NCI-H1417 (cell line): ENCODE measurements around the gene ABT1.

Experiments
- DNase-seq, 3 experiments: peaks; one replicate each; lab custom pipeline; 2025; lab: John Stamatoyannopoulos, UW

Gene ABT1

DNA sequence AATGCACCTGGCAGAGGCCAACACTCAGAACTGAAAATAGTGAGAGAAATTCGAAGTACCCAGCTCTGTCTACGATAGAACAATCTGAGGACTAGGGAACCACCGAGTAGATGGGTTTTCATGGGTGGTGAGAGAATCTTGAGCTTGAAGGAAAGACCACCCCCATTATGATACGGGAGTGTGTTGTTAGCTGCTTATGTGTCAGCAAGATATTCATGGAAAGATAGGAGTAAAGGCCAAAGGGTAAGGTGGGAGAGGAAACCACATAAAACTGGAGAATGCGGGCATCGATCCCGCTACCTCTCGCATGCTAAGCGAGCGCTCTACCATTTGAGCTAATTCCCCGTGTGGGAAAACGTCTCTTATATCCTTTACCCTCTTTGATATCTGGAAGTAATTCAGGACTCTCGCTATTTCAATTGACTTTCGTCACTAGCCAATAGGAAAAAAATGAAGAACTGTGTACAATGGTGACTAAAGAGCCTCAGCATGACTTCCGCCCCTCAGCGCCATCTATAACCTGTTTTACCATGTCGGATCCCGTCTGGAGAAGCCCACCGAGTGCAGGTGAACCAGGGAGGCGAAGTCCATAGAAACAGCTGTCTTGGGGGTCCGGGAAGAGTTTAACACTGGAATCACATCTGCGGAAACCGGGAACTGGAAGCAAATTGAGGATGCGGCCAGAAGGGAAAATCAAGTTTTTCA lies 25.0 kb upstream of the ABT1 start:
- DNase-seq, result peak; percentile 82 to 96 (median 82)

DNA sequence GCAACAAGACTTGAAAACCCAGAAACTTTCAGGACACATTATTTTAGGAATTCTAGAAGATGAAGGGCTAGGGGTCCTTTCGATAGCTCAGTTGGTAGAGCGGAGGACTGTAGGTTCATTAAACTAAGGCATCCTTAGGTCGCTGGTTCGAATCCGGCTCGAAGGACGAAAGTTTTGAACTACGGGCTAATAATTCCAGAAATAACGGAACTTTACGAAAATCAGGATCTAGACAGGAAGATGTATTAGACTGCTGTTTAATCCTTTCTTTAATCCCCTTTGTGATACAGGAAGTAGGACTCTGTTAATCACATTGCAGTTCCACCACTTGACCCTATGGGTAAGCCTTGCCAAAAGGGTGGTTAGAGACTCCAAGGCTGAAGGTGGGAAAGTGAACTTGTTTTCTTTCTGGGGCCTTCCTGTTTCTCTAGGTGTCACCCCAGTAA lies 21.2 kb upstream of the ABT1 start:
- no peak for DNase-seq

DNA sequence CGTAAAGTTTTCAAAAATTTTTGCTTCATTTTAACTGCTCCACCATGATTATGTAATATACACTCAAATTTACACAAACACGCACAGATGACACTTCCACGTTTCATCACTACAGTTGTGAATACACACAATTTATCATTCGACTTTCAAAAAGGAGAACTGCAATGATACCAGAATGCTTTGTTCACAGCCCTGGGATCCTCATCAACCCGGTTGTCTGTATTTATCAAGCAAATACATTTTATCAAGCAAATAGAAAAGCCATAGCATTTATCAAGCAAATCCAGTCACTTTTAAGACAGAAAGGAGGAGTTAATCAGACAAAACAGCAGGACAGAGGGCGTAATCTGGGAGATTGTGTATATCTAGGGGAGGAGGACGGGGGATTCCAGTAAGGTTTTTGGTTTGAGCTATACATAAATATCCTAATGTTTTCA lies 20.3 kb upstream of the ABT1 start:
- DNase-seq, result no peak

DNA sequence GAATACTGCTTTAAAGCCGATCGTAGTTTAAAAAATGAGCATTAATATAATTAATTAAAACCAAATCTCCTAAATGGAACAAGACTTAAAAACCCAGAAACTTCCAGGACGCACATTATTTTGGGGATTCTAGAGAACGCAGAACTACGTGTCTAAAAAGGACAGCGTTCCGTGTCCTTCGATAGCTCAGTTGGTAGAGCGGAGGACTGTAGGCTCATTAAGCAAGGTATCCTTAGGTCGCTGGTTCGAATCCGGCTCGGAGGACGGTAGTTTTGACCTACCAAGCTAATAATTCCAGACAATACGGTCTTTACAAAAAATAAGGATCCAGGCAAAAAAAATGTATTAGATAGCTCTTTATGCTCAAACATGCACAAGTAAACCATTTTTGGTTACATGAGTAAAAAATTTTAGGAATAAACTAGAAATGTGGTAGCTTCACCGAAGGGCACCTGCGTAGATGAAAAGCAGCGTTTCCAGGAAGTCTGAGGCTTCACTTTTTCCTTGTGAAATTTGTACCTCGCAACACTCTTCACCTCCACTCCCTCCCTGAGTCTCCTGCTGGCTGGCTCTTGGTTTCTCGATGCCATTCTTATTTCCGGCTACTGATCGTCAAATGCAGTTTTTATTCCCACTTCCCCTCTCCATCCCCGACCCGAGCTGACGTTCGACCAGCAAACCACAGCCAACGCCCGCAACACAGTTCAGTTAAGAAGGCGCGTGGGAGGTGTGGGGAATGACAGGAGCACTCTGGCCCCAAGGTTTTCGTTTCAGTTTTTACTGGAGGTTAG lies 19.6 kb upstream of the ABT1 start:
- no peak for DNase-seq

DNA sequence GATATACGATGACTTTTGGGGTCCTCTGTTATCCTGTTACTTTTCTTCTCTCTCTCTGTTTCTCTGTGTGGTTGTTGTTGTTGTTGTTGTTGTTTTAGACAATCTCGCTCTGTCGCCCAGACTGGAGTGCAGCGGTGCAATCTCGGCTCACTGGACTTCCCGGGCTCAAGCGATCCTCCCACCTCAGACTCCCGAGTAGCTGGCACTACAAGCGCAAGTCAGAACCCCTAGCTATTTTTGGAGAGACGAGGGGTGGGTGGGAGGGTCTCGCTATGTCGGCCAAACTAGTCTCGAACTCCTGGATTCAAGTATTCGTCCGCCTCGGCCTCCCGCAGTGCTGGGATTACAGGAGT lies 19.1 kb upstream of the ABT1 start:
- DNase-seq, result no peak

DNA sequence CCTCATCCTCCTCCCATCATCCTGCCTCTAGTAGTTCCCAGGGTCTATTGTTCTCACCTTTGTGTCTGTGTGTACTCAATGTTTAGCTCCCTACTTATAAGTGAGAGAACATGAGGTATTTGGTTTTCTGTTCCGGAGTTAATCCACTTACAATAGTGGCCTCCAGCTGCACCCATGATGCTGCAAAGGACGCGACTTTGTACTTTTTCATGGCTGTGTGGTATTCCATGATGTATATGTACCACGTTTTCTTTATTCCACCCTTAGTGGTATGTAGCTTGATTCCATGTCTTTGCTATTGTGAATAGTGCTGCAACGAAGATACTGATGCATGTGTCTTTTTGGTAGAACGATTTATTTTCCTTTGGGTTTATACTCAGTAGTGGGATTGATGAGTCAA lies 18.5 kb upstream of the ABT1 start:
- no peak for DNase-seq

DNA sequence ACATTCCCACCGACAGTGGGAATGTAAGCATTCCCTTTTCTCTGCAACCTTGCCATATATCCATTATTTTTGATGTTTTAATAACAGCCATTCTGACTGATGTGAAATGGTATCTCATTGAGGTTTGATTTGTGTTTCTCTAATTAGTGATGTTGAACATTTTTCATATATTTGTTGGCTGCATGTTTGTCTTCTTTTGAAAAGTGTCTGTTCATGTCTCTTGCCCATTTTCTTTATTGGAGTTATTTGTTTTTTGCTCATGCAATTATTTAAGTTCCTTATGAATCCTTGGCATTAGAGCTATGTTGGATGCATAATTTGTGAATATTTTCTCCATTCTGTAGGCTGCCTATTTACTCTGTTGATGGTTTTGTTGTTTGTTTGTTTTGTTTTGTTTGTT lies 18.0 kb upstream of the ABT1 start:
- DNase-seq, result no peak

DNA sequence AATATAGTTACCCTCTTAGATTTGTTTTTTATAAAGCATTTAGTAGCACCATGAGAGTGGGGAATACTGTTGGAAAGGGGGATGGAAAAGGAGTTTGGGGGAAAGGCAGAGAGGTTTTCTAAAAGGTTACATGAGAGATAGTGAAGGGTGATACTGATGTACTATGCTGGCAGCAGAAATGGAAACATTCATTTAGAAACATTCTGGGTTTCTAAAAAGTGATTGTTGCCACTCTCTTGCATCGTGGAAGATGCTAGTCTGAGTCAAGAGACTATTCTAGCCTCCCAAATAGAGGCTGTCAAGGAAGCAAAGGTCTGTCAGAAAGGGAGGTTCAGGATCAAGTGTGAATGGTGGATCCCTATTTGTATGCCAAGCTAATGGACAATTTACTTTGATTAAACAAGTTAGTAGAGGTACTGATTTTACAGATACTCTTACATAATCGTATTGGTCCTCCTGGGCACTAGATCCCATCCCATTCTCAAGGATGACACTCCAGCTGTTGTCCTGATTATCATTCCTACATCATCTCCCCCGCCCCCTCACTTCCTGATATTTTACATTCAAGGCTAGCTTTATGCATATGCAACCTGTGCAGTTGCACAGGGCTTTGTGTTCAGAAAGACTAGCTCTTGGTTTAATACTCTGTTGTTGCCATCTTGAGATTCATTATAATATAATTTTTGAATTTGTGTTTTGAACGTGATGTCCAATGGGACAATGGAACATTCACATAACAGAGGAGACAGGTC lies 15.4 kb upstream of the ABT1 start:
- no peak for DNase-seq

DNA sequence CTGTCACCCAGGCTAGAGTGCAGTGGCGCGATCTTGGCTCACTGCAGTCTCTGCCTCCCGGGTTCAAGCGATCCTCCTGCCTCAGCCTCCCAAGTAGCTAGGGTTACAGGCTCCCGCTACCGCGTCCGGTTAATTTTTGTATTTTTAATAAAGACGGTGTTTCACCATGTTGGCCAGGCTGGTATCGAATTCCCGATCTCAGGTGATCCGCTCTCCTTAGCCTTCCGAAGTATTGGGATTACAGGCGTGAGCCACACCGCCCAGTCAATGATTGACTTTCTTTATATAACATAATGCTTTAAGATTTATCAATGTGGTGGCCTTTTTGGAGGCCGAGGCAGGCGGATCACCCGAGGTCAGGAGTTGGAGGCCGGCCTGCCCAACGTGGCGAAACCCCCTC lies 7.8 kb upstream of the ABT1 start:
- DNase-seq, result no peak

DNA sequence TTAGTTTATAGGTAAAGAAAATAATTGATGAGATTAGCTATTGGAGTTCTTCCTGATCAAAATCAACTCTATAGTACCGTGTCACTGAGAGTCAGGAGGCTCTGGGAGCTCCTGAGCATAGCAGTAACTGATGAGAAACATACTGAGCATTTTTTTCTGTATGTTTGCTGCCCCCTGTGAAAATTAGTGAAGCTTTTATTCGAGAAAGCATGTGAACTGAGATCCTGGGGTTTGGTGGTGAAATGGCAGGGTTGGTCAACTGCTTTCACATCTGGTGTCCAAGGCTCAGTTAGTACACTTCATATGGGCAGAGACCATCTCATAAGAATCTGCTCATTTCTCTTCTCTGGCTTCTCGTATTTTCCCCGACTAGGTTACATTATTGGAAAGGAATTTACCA lies 4.1 kb upstream of the ABT1 start:
- peak in 1 of 3 experiments; percentile 3 for DNase-seq

DNA sequence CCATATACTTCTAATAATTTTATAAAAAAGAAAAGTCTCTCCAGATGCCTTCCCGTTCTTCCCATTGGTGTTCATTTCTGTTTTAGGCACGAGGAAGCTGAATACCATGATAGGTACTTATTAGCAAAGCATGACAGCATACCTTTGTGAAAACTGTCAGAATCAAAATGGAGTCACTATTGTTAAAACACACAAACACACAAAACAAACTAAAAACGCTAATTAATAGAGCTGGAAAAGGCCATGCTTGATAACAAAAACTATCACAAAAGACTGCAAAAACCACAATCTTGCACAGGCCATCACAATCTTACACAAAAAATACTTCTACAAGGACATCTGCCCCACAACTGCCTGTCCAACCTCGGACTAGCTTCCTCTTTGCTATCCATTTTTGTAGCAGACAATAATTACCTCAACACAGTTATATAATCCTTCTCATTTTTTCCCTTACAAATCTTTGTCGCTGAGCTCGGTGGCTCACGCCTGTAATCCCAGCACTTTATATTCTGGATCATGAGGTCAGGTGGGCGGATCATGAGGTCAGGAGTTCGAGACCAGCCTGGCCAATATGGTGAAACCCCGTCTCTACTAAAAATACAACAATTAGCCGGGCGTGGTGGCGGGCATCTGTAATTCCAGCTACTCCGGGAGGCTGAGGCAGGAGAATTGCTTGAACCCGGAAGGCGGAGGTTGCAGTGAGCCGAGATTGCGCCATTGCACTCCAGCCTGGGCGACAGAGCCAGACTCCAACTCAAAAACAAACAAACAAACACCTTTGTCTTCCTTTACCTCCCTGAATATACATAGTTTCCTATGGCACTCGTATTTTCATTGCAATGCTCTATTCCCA lies 3.2 kb upstream of the ABT1 start:
- DNase-seq, result no peak

DNA sequence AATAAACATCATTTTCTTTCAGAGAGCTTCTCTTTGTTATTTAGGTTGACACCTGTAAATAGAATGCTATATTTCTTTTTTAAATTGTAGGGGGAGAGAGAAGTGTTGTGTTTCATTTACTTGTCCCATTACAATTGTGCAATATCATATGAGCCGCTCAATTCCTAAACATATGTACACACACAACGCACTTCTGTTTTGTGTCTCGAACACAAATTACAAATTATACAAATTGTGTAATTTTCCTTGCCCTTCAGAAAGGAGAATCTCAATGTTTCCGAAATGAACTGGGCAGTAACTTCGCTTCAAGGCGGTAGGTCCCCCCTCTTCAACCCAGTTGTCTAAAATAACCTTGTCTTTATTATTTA lies 2.6 kb upstream of the ABT1 start:
- no peak for DNase-seq

DNA sequence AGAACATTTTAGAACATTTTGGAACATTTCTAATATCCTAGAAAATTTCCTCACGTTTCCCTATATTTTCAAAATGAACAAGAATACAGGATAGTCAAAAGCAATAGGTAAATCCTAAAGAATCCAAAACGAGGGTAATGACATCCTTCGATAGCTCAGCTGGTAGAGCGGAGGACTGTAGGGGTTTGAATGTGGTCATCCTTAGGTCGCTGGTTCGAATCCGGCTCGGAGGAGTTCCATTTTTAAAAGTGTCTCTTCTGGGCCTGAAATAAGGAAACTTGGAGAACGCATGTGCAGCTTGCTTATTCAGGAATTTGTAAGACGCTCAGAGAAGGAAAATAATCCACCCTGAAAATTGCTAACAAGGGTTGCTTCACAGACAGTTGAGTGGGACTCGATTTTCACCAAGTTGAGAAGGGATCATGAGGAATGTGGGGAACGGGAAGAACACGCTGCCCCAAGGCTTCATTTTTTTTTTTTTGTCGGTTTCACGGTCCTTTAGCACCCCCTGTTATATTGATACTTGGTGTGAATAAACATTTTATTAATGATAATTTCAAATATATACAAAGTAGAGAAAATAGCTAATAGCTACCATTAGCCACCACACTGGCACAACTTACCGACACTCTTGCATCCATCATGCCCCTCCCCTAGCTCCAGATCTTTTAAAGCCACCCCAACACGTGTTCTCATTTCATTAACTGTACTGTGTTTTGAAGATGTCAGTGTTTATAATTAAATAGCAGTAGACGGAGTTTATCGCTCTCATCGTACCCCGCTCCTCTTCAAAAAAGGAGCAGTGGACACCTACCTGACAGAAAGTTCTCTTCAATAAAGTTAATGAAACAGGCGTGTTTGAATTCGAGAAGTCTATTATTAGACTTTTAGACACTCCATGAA lies 1.8 kb upstream of the ABT1 start:
- peak; percentile 15 to 74 (median 46) for DNase-seq

DNA sequence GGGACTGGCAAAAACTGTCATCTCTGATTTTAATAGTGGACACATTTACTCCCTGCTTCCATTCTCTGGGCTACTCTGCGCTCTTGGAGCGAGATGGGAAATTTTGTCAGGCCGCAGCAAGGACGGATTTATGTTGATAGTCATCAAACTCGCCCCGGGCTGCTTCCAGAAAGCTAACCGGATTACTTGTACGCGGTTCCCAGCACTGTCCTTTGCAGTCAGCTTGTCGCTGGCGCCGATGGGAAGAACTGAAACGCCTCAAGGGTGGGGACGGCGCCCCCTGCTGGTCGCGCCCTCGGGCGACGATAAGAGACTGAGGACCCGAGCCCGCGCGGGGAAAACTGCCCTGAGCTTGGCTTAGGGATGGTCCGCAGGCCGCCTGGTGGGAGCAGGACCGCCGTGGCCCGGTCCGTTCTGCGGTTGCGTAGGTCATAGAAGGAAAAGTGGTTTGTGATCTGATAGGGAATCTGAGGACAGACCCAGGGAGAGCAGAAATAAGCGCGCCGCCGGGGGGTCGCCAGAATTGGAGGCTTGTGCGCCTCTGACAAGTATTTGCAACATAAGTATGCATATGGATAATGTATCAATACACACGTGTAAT lies 984 bp upstream of the ABT1 start:
- peak; percentile 83 to 93 (median 92) for DNase-seq

DNA sequence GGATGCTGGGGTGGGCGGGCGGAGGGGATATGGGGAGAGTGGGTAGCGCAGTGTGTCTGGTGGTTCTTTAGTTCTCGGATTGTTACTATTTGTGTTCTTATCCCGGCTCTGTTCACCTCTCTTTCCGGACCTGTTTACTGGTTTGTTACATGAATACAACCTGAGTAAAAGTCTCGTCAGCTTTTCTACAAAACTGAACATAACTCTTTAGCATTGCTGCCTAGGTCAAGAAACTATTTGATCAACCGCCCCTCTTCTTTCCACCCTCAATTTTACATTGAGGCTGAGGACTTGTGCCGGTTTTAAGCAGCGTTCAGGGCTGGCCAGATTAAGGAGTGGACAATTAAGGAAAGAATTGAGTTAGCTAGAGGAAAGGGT lies 625 bp downstream of the ABT1 start:
- DNase-seq, result no peak

DNA sequence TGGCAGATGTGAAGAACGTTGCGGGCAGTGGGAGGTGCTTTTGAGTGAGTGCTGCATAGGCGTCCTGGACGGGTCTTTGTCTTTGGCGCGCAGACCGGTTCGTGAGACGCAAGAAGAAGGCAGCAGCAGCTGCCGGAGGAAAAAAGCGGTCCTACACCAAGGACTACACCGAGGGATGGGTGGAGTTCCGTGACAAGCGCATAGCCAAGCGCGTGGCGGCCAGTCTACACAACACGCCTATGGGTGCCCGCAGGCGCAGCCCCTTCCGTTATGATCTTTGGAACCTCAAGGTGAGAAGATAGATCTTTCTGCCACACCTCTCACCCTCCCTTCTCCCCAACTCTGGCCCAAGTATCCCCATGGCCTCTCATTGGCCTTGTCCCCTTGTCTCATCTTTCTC lies 1.1 kb downstream of the ABT1 start:
- DNase-seq, result no peak

DNA sequence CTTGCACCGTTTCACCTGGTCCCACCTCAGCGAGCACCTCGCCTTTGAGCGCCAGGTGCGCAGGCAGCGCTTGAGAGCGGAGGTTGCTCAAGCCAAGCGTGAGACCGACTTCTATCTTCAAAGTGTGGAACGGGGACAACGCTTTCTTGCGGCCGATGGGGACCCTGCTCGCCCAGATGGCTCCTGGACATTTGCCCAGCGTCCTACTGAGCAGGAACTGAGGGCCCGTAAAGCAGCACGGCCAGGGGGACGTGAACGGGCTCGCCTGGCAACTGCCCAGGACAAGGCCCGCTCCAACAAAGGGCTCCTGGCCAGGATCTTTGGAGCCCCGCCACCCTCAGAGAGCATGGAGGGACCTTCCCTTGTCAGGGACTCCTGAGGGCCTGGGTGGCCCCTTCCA lies 1.5 kb downstream of the ABT1 start:
- no peak for DNase-seq

DNA sequence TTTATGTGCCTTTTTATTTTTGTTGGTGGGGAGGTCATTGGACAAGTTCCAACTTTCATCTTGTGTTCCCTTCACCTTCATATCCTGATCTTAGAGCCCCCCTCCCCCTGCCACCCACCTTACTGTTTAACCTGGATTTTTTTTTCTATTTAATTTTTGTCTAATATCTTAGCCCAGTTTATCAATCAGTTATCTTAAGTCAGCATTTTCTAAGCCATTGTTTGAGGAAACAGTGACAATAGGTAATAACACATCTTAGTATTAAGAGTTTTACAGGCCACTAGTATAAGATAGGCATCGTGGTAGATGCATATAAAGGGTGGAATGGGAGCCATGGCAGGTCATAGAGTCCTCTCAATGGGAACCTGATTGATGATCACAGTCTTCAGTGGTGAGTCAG lies 2.4 kb downstream of the ABT1 start:
- no peak for DNase-seq

DNA sequence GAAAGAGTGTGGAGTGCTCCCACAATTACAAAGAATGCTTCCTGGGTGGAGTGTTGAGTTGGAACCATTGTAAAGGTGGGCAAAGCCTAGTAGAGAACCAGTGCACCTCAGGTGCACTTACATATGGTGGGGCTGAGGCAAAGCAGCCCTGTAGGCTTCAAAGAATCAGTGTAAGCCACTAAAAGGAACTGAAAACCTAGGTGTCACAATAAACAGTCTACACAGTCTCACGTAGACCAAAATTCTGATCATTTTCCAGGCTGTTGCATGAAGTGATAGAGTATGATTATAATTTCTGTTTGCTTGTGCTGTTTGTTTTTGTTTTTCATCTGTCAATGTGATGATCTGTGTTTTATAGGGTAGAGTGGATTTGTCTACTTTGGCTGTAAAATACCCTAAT lies 2.8 kb downstream of the ABT1 start:
- DNase-seq, result no peak

DNA sequence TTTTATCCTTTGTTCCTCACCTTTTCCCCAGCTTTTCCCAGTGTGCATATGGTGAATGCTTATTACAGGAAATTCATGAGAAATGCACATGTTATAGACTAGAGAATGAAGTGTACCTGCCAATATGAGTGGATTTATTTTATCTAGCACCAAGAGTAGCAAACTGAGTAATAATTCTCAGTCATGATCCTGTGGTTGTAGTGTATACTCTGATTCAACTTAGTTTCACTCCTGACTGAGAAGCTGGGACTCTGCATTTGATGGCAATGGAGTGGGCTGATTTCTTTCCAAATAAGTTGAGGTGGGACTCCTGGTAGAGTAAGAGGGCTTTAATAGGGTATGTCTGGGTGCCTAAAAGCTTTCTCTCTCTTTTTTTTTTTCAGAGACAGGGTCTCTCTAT lies 4.0 kb downstream of the ABT1 start:
- DNase-seq, result no peak

DNA sequence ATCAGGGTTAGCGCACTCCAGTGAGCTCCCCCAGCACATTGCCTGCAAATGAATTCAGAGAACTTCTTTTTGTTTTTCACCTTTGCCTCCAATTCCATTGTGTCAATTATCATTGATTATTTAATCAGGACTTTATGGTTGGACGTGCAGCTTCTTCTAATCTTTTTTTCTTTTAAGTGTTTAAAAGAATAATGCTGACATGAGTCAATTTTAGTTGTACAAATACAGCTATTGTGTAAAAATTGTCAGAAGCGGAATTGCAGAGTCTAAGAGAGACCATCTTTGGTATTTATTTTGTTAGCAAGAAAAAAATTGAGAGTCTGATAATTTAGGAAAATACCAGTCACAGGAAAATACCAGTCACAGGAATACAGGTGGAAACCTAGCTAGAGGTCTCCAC lies 5.5 kb downstream of the ABT1 start:
- no peak for DNase-seq
